A549 treated with AZD9567 at 1 μM for 4 hours (cell line): Measurements from ENCODE around the gene CRY1. TPM values are rescaled to one million over a fixed set of nuclear protein-coding genes. Genes with fewer than 3 reads are reported as not detected.

ENCODE experiments used
- total RNA-seq: library from RNA; stranded (reverse); fragments of 200-300 nt; extraction: Qiagen RNA extraction; gene quantifications from 5 replicates; pipeline ENCODE4 v1.2.3, GENCODE V29; 2022; ENCODE audit not compliant: insufficient read depth

Gene CRY1
- 21.5 to 28.7 TPM (median 24.5 TPM) in 5 replicates for total RNA-seq

GRCh38 chr12:107093417-107094182, at the start of gene CRY1:
Gene CRY1 (minus strand): TSS chr12:107093549. CDS start chr12:107092961, 588 bp downstream.

GRCh38 chr12:106986625-106987389, 106.5 kb downstream of the CRY1 start, which contains the start of gene MTERF2:
Gene MTERF2 (minus strand): TSS chr12:106987146. CDS start chr12:106978714, 8,432 bp downstream.

DNA sequence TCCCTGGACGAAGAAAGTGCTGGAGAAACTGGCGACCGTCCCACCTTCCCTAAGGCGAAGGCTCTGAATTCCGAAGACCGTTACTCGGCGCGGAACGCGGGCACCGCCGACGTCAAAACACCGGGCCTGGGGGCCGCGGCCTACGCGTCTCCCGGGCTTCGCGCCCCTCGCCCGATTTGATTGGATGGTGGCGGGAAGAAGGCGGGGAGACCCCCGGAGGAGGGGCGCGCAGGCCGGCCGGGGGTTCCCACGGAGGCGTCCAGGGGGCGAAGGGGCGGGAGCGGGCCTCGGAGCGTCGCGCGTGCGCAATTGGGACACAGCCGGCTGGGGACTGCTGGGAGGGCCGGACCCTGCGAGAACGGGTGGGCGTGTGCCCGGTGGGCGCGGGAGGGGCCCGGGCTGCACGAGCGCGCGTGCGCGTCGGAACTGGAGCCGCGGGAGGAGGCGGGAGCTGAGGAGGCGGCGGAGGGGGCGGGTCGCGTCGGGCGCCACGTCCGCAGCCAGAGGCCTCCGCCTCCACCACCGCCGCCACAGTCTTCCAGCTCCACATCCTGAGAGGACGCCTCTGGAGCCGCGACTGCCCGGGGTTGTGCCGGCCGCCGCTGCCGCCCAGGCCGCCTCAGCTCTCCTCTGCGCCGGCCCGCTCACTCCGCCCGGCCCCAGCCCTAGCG, 137.8 kb downstream of the CRY1 start, which contains the start of gene TMEM263:
Gene TMEM263 (plus strand): TSS at position 531 of the 671 bp plus-strand sequence. CDS start 11,210 bp downstream, outside the sequence.

Other genes with a start within 250 kb of the CRY1 start
- 27.9 to 33.0 TPM (median 32.5 TPM) in 5 replicates for gene TMEM263, start 137.6 kb downstream of the CRY1 start, total RNA-seq
- 3.4 to 6.3 TPM (median 4.3 TPM) in 5 replicates for gene MTERF2, start 106.4 kb downstream of the CRY1 start, total RNA-seq